Right renal cortex interstitium (tissue), 3 donors: Measurements from ENCODE around the gene NELL2. TPM values are rescaled to one million over a fixed set of nuclear protein-coding genes. Genes with fewer than 3 reads are reported as not detected.
"Not testable (repeated sequence)": the region's sequence is repeated elsewhere in the genome, so short reads cannot be mapped to it uniquely, and the experiment has no call there.

ENCODE experiments used
- DNase-seq, 3 donors: peaks; one replicate each; pipeline ENCODE4 v3.0.0-alpha.2; 2013; ENCODE audit warnings: low read depth in 3 of 3, low spot score in 2 of 3
- polyA plus RNA-seq, 3 donors: library from polyadenylated mRNA; unstranded; fragments of 120-200 nt; gene quantifications; one replicate each; pipeline ENCODE4 v1.2.1, GENCODE V29; 2013; ENCODE audit not compliant: insufficient read length in 3 of 3

The NELL2 gene
- polyA plus RNA-seq, 3 donors: 18.4 to 26.5 (median 25.1) TPM

DNA sequence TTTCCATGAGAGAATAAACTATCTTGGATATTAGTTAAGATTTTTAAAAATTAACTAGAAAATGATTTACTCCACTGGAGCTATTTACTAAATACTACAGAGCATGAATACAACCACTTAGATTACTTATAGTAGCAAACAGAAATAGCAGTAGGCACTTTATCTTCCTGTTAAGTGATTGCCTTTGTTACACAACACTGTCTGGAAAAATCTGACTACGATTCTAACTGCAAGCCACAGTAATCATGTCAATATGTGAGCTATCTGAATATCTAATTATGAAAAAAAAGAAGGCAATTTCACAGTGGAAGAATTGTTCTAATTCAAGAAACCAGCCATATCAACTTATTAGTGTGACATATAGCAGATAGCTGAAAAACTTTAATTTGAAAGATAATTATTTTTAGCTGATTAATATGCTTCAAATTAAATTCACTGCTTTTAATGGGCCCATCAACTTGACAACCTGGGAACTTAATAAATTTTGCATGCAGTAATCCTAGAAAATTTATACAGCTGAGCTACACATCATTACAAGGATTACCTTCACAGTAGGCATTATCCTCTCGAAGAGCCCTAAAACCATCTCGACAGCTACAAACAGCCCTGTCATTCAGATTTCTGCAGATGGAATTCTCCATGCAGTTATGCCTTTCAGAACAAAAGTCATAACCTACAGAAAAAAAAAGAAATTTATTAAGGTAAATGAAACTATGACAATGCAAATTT is 172.8 kb downstream of the NELL2 start:
- no peak for DNase-seq

DNA sequence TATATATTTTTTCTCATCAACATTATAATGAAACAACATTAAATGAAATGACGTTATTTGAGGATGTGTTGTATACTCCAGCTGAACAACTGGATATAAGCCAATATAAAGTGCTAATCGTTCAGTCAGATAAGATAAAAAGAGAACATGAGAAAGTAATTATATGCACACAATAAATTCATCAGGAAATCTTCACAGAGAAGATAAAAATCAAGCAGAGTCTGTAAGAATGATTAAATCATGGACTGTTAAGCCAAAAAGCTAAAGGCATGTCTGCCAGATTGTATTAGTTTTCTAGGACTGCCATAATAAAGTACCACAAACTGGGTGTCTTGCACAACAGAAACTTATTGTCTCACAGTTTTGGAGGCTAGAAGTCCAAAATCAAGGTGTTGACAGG is 178.6 kb downstream of the NELL2 start:
- DNase-seq: no peak

DNA sequence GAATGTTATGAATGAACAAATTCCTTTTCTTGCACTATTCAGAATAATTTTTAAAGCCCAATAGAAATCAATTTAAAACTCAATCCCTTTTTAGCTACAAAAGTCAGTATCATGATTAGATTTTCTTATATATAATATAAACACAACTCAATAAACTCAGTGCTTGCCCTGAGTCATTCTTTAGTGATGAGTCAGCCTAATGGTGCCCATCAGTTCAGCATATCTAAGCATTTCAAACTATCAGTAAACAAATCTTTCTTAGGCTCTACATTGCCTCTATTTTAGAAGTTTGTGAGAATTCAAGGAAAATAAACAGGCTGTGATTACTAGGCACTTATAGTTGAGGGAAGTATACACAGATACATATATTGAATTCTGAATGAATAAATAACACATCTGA is 179.6 kb downstream of the NELL2 start:
- no peak for DNase-seq

DNA sequence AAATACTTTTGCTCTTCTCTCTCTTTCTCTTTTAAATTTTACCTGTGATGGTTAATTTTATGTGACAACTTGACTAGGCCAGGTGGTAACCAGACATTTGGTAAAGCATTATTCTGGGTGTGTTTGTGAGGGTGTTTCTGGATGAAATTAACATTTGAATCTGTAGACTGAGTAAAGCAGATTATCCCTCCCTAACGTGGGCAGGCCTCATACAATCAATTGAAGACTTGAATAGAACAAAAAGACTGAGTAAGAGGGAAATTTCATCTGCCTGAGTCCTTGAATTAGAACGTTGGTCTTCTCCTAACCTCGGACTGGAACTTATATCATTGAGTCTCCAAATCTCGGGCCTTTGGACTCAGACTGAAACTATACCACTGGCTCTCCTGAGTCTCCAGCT is 182.1 kb downstream of the NELL2 start:
- DNase-seq: no peak

DNA sequence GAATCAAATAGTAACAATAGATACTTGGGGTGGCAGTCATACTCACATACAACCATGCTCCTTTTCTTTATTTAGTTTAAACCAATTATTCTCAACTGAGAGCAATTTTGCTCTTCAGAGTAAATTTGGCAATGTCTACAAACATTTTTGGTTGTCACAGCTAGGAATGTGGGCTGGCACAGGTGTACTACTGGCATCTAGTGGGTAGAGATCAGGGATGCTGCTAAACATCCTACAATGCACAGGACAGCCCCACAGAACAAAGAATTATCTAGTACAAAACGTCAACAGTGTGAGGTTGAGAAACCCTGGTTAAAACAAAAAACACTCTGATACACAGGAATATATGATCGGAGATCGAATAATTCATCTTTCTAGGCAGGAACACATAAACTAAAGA is 186.5 kb downstream of the NELL2 start:
- DNase-seq: no peak

DNA sequence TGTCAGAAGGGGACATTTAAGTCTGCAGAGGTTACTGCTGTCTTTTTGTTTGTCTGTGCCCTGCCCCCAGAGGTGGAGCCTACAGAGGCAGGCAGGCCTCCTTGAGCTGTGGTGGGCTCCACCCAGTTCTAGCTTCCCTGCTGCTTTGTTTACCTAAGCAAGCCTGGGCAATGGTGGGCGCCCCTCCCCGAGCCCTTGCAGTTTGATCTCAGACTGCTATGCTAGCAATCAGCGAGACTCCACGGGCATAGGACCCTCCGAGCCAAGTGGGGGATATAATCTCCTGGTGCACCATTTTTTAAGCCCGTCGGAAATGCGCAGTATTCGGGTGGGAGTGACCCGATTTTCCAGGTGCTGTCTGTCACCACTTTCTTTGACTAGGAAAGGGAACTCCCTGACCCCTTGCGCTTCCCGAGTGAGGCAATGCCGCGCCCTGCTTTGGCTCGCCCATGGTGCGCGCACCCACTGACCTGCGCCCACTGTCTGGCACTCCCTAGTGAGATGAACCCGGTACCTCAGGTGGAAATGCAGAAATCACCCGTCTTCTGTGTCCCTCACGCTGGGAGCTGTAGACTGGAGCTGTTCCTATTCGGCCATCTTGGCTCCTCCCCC is 189.2 kb downstream of the NELL2 start:
- DNase-seq: not testable (repeated sequence)

DNA sequence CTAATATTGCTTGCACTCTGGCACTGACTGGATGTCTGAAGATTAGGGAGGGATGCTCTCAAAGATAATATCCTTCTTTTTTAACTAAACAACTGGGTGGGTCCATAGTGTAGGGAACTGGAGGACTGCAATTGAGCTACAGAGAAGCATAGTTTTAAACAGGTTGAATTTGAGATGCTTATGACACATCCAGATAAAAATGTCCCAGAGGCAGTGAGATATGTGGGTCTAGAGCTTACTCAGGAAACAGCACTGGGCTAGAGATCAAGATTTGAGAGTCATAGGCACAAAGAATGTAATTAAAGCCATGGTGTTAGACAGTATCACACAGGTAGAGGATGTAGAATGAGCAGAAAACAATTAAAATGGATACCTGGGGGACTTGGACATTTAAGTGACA is 198.4 kb downstream of the NELL2 start:
- no peak for DNase-seq

DNA sequence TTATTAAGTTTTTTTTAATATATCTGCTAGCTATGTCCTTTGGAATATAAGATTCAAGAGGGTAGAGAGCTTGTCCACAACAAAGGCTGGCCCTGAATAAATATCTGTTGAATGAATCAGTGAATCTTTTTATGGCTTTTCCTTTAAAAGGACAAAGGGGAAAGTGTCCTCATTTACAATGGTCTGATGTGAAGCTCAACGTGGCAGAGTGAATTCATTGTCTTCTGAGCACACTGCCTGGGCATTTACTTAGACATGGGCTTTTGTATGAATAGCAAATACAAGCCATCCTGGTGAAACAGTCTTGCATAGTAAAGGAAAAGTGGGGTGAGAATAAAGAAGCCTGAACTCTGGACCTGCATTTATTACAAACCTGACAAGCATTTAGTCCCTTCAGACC is 201.2 kb downstream of the NELL2 start:
- no peak for DNase-seq

DNA sequence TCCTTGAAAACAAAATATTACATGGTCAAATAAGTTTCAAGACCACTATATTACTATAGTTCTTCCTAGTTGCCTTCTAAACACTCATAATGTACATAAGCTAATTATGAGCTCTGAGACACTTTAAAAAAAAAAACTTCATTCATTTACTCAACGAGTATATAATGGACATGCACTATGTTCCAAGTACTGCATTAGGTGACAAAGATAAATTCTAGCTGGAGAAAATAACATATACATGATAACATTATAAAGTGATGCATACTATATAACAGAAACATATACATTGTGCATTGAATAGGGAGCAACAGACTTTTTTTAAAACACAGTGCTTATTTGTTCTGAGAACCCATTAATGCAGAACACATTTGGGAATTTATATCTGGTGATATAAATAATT is 202.3 kb downstream of the NELL2 start:
- DNase-seq: no peak

DNA sequence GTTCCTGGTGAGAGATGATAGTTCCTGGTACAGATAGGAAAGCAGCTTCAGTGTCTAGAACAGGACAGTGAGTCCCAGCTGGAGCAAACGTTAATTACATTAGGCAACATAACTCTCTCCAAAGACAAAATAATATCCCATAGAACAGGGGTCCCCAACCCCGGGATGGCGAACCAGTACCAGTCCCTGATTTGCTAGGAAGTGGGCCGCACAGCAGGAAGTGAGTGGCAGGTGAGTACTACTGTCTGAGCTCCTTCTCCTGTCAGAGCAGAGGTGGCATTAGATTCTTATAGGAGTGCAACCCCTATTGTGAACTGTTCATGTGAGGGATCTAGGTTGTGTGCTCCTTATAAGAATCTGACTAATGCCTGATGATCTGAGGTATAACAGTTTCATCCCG is 204.1 kb downstream of the NELL2 start:
- no peak for DNase-seq

DNA sequence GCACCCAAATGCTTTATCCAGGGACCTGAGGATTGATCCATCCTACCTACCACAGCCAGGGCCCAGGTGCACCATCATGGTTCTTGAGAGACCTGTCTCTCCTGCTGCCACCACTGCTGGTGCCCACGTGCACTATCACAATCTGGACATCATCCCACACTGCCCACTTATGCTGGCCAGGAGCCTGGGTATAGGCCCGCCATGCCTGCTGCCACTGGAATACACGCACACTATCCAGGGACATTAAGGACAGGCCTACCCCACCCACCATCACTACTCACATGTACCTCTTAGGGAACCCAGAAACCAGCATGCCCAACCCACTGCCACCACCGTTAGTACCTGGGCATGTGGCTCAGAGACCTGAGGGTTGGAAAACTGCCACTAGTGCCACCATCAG is 207.7 kb downstream of the NELL2 start:
- DNase-seq: no peak

DNA sequence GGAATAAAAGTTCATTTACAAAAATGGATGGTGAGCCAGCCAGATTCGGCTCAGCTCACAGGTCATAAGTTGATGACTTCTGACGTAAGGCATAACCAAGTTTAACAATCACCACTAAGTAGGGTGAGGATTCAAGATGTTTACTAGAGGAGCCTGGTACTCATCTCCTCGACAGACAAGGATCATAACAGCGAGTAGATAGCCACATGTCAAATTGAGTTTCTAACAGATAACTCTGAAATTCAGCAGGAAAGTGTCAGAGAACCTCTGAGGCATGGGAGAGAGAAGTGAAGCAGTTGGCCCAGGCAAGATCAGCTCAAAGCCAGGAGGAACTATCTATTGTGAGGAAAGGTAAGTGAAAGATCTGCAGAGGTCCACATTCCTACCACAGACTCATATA is 208.7 kb downstream of the NELL2 start:
- no peak for DNase-seq

DNA sequence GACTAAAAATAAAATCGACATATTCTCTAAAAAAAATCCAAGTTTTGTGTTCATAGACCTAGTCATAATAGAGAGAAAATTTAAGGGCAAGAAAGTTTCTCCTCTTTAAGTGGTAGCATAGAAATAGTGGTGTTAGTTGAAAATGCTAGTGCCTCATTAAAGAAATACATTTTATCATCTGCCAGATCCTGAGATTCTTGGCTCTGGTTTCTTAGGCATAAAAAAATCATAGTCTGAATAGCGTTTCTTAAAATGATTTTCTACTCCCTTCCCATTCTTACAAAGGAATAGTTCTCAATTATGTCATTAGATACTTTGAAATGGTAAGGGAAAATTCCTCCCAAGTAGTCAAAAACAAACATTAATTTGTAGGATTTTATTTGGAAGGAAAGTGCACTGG is 212.8 kb downstream of the NELL2 start:
- no peak for DNase-seq

DNA sequence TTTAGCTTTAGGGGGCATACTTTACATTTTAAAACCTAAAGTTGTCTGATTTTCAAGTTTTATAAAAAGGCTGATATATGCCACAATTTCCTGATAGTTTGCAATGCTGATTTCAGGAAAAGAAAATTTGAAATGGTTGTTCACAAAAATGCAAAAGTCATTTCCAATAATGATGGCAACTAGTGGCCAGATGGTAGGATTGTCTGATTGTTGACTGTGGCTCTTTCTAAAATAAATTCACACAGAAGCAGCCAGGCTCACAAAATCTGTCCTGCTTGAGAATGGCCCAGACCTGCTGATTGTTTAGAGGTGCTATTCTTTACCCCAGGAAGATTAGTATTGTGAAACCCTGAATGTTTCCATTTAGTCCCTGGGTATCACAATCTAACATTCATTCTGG is 220.3 kb downstream of the NELL2 start:
- DNase-seq: no peak

DNA sequence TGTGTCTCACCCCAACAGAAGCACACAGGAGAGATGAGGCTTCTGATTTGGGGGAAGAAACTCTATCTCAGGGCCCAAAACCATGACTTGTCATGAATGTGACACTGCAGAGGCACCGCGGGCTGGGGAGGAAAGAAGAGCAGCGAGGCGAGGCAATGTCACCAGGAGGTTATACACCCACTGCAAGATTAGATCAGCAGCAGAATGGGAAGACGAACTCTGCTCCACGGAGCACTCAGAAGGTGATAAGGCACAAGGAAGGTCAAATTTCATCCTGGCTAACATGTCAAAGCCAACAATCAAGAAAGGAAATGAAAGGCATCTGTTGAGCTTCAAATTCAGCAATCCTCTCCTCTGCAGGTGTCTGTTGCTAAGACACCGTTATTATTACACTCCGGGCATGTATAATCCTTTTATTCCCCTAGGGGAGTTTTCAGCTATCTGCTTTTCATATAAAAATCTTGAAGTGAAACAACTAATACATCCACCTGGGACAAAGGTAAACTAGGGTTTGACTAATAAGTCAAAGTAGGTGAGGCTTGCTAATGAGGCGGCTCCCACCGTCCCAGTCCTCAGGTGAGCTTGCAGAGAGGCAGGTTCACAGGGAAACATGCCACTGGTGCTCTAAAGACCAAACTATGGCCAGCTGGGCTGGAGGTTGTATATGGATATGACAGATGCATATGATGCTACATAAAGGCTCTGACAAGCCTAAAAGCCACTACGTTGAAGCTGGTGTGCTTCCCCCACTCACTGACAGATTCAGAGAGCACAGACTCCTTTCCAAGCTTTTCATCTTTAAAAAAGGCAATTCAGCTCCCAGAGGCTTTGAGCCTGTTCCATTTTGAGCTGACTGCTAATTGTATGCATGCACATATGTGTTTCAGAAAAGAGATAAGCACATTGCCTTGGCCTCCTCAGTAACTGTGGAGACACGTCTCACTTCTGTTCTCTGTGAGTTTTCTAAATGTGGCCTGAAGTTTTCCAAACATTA is 221.2 kb downstream of the NELL2 start:
- DNase-seq: no peak

DNA sequence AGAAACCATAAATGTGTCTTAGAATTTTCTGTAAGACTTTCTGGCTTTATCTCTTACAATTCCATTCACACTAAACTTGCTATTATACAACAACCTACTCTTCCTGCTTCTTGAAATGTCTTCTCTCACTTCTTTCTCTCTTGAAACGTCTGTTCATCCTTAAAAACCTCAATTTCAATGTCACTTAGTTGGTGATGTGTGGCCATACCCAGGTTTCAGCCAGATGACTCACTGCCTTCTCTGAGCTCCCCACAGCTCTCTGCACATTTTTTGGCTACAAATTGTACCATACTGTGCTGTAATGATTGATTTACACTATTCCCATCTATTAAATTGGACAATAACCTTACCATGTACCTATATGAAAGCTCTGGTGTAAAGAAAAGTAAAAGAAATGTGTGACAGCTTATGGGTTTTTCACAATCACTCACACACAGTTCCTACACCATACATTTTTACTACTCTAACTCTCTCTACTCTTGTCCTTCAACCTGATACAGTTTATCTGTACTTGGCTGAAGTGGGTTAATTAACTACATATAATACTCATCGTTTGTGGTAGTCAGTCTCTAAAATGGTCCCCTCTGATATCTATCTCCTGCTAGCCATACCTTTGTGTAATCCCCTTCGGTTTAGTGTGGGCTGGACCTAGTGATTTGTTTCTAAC is 222.1 kb downstream of the NELL2 start:
- no peak for DNase-seq

DNA sequence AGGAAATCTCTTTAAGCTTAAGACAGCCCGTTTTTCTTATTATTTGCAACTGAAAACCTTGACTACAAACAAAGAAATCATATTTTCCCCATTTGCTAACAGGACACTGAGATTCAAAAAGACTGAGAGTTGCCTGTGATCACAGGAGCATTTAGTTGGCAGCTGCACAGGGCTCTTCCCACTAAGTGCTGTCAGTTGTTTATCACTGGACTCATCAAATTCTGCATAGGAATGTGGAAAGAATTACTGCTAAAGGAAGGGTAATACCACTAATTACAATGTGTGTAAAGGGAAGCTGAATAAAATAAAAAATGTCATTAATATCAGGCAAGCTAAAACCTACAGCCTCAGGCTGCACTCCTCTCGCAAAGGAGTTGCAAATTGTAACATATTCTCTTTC is 226.4 kb downstream of the NELL2 start:
- no peak for DNase-seq

DNA sequence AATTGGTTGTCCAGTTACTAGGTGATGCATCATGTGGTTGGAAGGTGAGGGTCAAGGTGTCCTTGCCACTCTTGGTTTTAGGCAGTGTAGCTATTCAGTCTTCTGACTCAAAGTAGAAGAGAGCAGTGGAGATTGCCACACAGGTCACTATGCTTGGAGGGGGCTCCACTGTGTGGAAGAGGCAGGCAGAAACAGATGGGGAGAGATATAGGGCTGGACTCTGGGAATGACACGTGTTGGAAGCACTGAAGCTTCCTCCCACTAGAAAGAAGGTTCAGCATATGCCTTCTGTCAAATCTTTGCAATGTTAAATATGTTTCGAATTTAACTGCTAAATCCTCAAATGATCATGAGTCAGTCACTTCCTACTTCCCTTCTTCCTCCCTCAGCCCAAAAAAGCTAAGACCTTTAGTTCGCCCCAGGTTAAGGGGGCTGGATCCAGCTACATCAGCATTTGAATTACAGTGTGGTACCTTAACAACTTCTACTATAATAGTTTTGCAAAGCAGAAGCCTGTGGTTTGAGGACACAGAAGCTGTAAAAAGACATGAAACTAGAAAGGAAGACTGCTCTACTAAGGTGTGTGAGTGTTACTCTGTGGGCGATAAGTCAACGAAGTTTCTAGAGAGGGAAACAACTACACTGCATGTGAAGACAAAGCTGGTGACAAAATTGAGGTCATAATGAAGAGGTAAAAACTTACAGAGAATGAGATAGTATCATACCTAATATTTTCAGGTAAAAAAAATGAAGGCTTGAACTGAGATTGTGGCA is 228.0 kb downstream of the NELL2 start:
- no peak for DNase-seq

DNA sequence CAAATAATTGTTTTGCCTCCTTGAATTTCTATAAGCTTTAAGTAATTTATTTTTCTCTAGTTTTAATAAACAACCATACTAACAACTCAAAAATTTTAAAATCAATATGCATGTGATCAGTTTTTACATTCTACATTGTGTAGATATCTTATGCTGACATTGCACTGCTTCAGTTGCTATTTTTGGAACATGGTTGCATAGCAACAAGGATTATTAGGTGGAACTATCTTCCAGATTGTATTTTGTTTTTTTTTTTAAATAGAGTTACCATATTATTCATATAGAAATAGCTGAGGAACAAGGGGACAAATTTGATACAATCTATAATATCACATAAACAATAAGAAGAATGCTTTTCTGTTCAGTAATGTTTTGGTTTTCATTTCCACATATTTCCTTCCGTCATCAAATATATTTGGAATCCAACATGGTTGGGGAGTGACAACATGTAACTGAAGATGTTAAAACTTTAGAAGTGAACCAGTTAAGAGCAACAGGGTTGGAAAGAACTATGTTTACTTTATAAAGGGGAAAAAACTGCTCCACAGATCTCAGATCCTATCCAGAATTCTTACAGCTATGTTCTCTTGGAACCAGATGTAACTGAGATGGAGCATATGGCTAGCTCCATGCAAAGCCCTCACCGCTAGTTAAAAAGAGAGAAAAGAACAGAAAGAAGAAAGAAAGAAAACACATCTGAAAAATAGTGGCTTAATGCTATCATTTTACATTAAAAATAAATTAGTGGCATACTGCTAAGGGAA is 235.5 kb downstream of the NELL2 start:
- no peak for DNase-seq

DNA sequence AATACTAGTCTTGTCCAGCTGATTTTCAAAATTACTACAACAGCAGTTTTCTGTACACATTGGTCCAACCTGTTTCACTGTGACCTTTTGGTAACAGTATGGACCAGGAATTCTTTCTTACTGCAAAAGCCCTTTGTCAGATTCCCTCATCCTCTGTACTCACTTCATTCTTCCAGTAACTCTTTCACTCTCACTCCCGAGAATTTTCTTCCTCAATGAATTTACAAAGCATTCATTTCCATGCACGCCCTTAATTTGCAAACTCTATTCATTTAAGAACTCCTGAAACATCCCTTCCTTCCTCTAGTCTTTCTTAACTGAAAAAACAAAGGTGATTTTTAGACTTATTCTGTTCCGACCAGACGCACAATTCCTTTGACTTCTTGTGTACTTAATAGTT is 238.2 kb downstream of the NELL2 start:
- DNase-seq: no peak
